ENCODE measurements around the gene CITED4. TPM values are rescaled to one million over a fixed set of nuclear protein-coding genes. Genes with fewer than 3 reads are reported as not detected.
A peak's percentile ranks its signal among the peaks of the same experiment; 100 is the strongest.

CITED4 gene
- total RNA-seq, 2 experiments from 2014 or later, result 13.1 to 15.0 TPM

GRCh38 chr1:40830419-40830943, 31.7 kb downstream of the CITED4 start:
- Mint-ChIP-seq H3K36me3 (peaks cover 1% of the 10 kb centered on the region), H3K4me1 (peaks cover 11% of the 10 kb centered on the region), H3K27ac (no peak overlapping the region), H3K9me3 (no peaks in the 10 kb centered on the region), H3K4me3 (no peak overlapping the region), H3K27me3 (peaks cover 2% of the 10 kb centered on the region)
- DNase-seq, result no peak
- POLR2A ChIA-PET, result no interaction called here
- no peak for ATAC-seq (ENCODE audit: low read depth)

GRCh38 chr1:40829631-40830245, 32.4 kb downstream of the CITED4 start:
- peaks cover 1% of the 10 kb centered on the region for H3K36me3 Mint-ChIP-seq
- ATAC-seq (ENCODE audit: low read depth), result no peak
- H3K27me3 Mint-ChIP-seq, result peaks cover 2% of the 10 kb centered on the region
- no peak overlapping the region for H3K4me3 Mint-ChIP-seq
- H3K4me1 Mint-ChIP-seq, result peaks cover 18% of the 10 kb centered on the region
- no peak overlapping the region for H3K27ac Mint-ChIP-seq
- POLR2A ChIA-PET, result no interaction called here
- no peaks in the 10 kb centered on the region for H3K9me3 Mint-ChIP-seq
- DNase-seq, result no peak

- Mint-ChIP-seq H3K4me3 (peak overlapping the region; percentile 52), H3K27me3 (peaks cover 2% of the 10 kb centered on the region), H3K27ac (peak overlapping the region; percentile 83), H3K9me3 (no peaks in the 10 kb centered on the region), H3K4me1 (peaks cover 21% of the 10 kb centered on the region), H3K36me3 (no peaks in the 10 kb centered on the region)
- ATAC-seq (ENCODE audit: low read depth), result peak; percentile 15
- POLR2A ChIA-PET, result interaction anchor here (1.0 to 1.3 kb wide), 2 partner anchors 15 to 36 kb away, joined by 3 to 5 read pairs; no protein-coding TSS in a partner anchor
- DNase-seq, result no peak
Observed at GRCh38 chr1:40825996-40826395, 36.2 kb downstream of the CITED4 start.

- H3K36me3 Mint-ChIP-seq, result no peaks in the 10 kb centered on the region
- peaks cover 2% of the 10 kb centered on the region for H3K27me3 Mint-ChIP-seq
- peak overlapping the region; percentile 35 for H3K27ac Mint-ChIP-seq
- peak overlapping the region; percentile 36 for H3K4me3 Mint-ChIP-seq
- DNase-seq (no peak), ATAC-seq (ENCODE audit: low read depth) (peak; percentile 76)
- no peaks in the 10 kb centered on the region for H3K9me3 Mint-ChIP-seq
- H3K4me1 Mint-ChIP-seq, result peaks cover 21% of the 10 kb centered on the region
- POLR2A ChIA-PET, result interaction anchor here (0.6 to 1.3 kb wide), 4 partner anchors 15 to 35 kb away, joined by 3 to 5 read pairs (median 3); no protein-coding TSS in a partner anchor
Observed at GRCh38 chr1:40825435-40825788, 36.8 kb downstream of the CITED4 start.

- Mint-ChIP-seq H3K9me3 (no peaks in the 10 kb centered on the region), H3K27me3 (peaks cover 2% of the 10 kb centered on the region), H3K36me3 (no peaks in the 10 kb centered on the region), H3K27ac (peak overlapping the region; percentile 35), H3K4me1 (peaks cover 21% of the 10 kb centered on the region), H3K4me3 (peak overlapping the region; percentile 36)
- no peak for ATAC-seq (ENCODE audit: low read depth)
- POLR2A ChIA-PET, result interaction anchor here (0.6 to 1.3 kb wide), 4 partner anchors 16 to 34 kb away, joined by 3 to 5 read pairs (median 3); no protein-coding TSS in a partner anchor
- DNase-seq, result no peak
Observed at GRCh38 chr1:40824591-40825434, 37.4 kb downstream of the CITED4 start.

- ATAC-seq (ENCODE audit: low read depth) (no peak), DNase-seq (no peak)
- Mint-ChIP-seq H3K4me3 (no peak overlapping the region), H3K4me1 (peaks cover 21% of the 10 kb centered on the region), H3K27me3 (peaks cover 2% of the 10 kb centered on the region), H3K9me3 (no peaks in the 10 kb centered on the region), H3K36me3 (no peaks in the 10 kb centered on the region), H3K27ac (no peak overlapping the region)
- POLR2A ChIA-PET, result no interaction called here
Observed at GRCh38 chr1:40823983-40824382, 38.2 kb downstream of the CITED4 start.

GRCh38 chr1:40823345-40823744, 38.8 kb downstream of the CITED4 start:
- no peaks in the 10 kb centered on the region for H3K36me3 Mint-ChIP-seq
- H3K4me3 Mint-ChIP-seq, result no peak overlapping the region
- peaks cover 26% of the 10 kb centered on the region for H3K4me1 Mint-ChIP-seq
- H3K27ac Mint-ChIP-seq, result peak overlapping the region; percentile 68
- H3K27me3 Mint-ChIP-seq, result peaks cover 2% of the 10 kb centered on the region
- DNase-seq, result no peak
- no peak for ATAC-seq (ENCODE audit: low read depth)
- POLR2A ChIA-PET, result no interaction called here
- no peaks in the 10 kb centered on the region for H3K9me3 Mint-ChIP-seq

GRCh38 chr1:40822890-40823289, 39.3 kb downstream of the CITED4 start:
- H3K27ac Mint-ChIP-seq, result no peak overlapping the region
- H3K4me1 Mint-ChIP-seq, result peaks cover 27% of the 10 kb centered on the region
- ATAC-seq (ENCODE audit: low read depth), result no peak
- no peaks in the 10 kb centered on the region for H3K9me3 Mint-ChIP-seq
- H3K36me3 Mint-ChIP-seq, result no peaks in the 10 kb centered on the region
- H3K4me3 Mint-ChIP-seq, result no peak overlapping the region
- POLR2A ChIA-PET, result no interaction called here
- no peak for DNase-seq
- H3K27me3 Mint-ChIP-seq, result peaks cover 2% of the 10 kb centered on the region

GRCh38 chr1:40820911-40821693, 41.1 kb downstream of the CITED4 start:
- no peaks in the 10 kb centered on the region for H3K36me3 Mint-ChIP-seq

GRCh38 chr1:40820251-40820797, 41.8 kb downstream of the CITED4 start:
- ATAC-seq (ENCODE audit: low read depth), result no peak
- POLR2A ChIA-PET, result no interaction called here
- H3K4me1 Mint-ChIP-seq, result peaks cover 14% of the 10 kb centered on the region
- no peaks in the 10 kb centered on the region for H3K36me3 Mint-ChIP-seq
- H3K4me3 Mint-ChIP-seq, result no peak overlapping the region
- H3K27me3 Mint-ChIP-seq, result no peaks in the 10 kb centered on the region
- H3K27ac Mint-ChIP-seq, result peak overlapping the region; percentile 5
- H3K9me3 Mint-ChIP-seq, result no peaks in the 10 kb centered on the region
- DNase-seq, result no peak

More at GRCh38 chr1:40820911-40821693, 41.1 kb downstream of the CITED4 start:
- Mint-ChIP-seq H3K27ac (no peak overlapping the region), H3K4me3 (no peak overlapping the region), H3K9me3 (no peaks in the 10 kb centered on the region), H3K27me3 (no peaks in the 10 kb centered on the region), H3K4me1 (peaks cover 18% of the 10 kb centered on the region)
- POLR2A ChIA-PET, result no interaction called here
- ATAC-seq (ENCODE audit: low read depth) (no peak), DNase-seq (no peak)

GRCh38 chr1:40819101-40819500, 43.1 kb downstream of the CITED4 start:
- peaks cover 9% of the 10 kb centered on the region for H3K4me1 Mint-ChIP-seq
- no peaks in the 10 kb centered on the region for H3K36me3 Mint-ChIP-seq
- H3K9me3 Mint-ChIP-seq, result no peaks in the 10 kb centered on the region
- H3K27ac Mint-ChIP-seq, result peak overlapping the region; percentile 42
- no peaks in the 10 kb centered on the region for H3K27me3 Mint-ChIP-seq
- POLR2A ChIA-PET, result interaction anchor here (0.6 to 2.0 kb wide), 3 partner anchors 22 to 24 kb away, joined by 3 to 6 read pairs (median 4); no protein-coding TSS in a partner anchor
- DNase-seq, result no peak
- no peak for ATAC-seq (ENCODE audit: low read depth)
- H3K4me3 Mint-ChIP-seq, result peak overlapping the region; percentile 78

GRCh38 chr1:40818264-40818961, 43.8 kb downstream of the CITED4 start:
- no peaks in the 10 kb centered on the region for H3K27me3 Mint-ChIP-seq
- H3K4me1 Mint-ChIP-seq, result peaks cover 9% of the 10 kb centered on the region
- ATAC-seq (ENCODE audit: low read depth) (peak; percentile 93), DNase-seq (peak; percentile 92)
- H3K36me3 Mint-ChIP-seq, result no peaks in the 10 kb centered on the region
- no peaks in the 10 kb centered on the region for H3K9me3 Mint-ChIP-seq
- H3K27ac Mint-ChIP-seq, result peak overlapping the region; percentile 80
- POLR2A ChIA-PET, result interaction anchor here (0.5 to 2.0 kb wide), 4 partner anchors 21 to 424 kb away, joined by 3 to 6 read pairs (median 4); no protein-coding TSS in a partner anchor
- H3K4me3 Mint-ChIP-seq, result peak overlapping the region; percentile 78

Data from activated naive CD8-positive, alpha-beta T cell treated with anti-CD3 and anti-CD28 coated beads, Interleukin-2, amount 10 ng/mL, durations not matched to agents 7 days and 5 days (primary cell).